IMR-90 (cell line): ENCODE data around the gene H3-3A. TPM values are rescaled to one million over a fixed set of nuclear protein-coding genes. Genes with fewer than 3 reads are reported as not detected.
A peak's percentile ranks its signal among the peaks of the same experiment; 100 is the strongest.

Experiments
- ATAC-seq: fragments of 200-7000 bp; cut with Tn5 transposase; 2 replicates; pipeline ENCODE4 v1.9.1; 2020; ENCODE audit warnings: low read depth, mild to moderate bottlenecking, moderate library complexity
- BruUV-seq: library from RNA; stranded (reverse); fragments of 400-500 nt; replicated peaks from 2 replicates; lab custom pipeline; 2021; lab: Mats Ljungman, UMichigan
- CTCF ChIA-PET: fragments of 300-600 bp; formaldehyde crosslinking; extraction: SDS; loops from one replicate; lab custom pipeline; 2021; ENCODE audit warnings: antibody characterized with exemption; lab: Yijun Ruan, JAX
- POLR2A ChIA-PET: fragments of 300-600 bp; sonication (Branson Sonifier 250); formaldehyde crosslinking; loops from one replicate; lab custom pipeline; 2022; ENCODE audit warnings: antibody characterized with exemption; ENCODE audit not compliant: unreplicated experiment; lab: Charles Lee
- DNase-seq: peaks from one replicate; pipeline ENCODE4 v3.0.0; 2013
- H2AFZ ChIP-seq: replicated peaks from 2 replicates; pipeline ENCODE3; 2013; ENCODE audit warnings: low read length, mild to moderate bottlenecking; ENCODE audit not compliant: poor library complexity
- H2AK5ac ChIP-seq: 2 replicates; pipeline ENCODE4 v1.6.1; 2013; ENCODE audit warnings: low read depth, low read length, inconsistent platforms
- H2AK9ac ChIP-seq: replicated peaks from 2 replicates; pipeline ENCODE3; 2013; ENCODE audit warnings: mild to moderate bottlenecking, low read depth, low read length, moderate library complexity; ENCODE audit not compliant: poor library complexity
- H2BK120ac ChIP-seq: 2 replicates; pipeline ENCODE4 v1.6.1; 2013; ENCODE audit warnings: low read depth, low read length, inconsistent platforms
- H2BK15ac ChIP-seq: 3 replicates; pipeline ENCODE4 v1.6.1; 2013; ENCODE audit warnings: low read depth, low read length, inconsistent platforms
- H2BK20ac ChIP-seq: 2 replicates; pipeline ENCODE4 v1.6.1; 2013; ENCODE audit warnings: low read depth, mild to moderate bottlenecking, inconsistent platforms, low read length, moderate library complexity
- H2BK5ac ChIP-seq: 2 replicates; pipeline ENCODE4 v1.6.1; 2013; ENCODE audit warnings: mild to moderate bottlenecking, low read depth, low read length, inconsistent platforms; ENCODE audit not compliant: poor library complexity, severe bottlenecking
- H3K14ac ChIP-seq: replicated peaks from 2 replicates; pipeline ENCODE4 v1.6.1; 2013; ENCODE audit warnings: low read depth, low read length, inconsistent platforms
- H3K18ac ChIP-seq: 2 replicates; pipeline ENCODE4 v1.6.1; 2013; ENCODE audit warnings: low read depth, low read length, control low read depth
- H3K23ac ChIP-seq: 2 replicates; pipeline ENCODE4 v1.6.1; 2013; ENCODE audit warnings: low read depth, low read length, inconsistent platforms
- H3K27ac ChIP-seq: 2 replicates; pipeline ENCODE4 v1.5.1; 2013; ENCODE audit warnings: mild to moderate bottlenecking, control low read depth, low read length; ENCODE audit not compliant: insufficient read depth
- H3K27me3 ChIP-seq: 2 replicates; pipeline ENCODE4 v1.6.1; 2013; ENCODE audit warnings: low read length; ENCODE audit not compliant: control insufficient read depth, insufficient read depth
- H3K36me3 ChIP-seq: 2 replicates; pipeline ENCODE4 v1.6.1; 2013; ENCODE audit warnings: low read length, mixed read lengths; ENCODE audit not compliant: control insufficient read depth, insufficient read depth
- H3K4ac ChIP-seq: 2 replicates; pipeline ENCODE4 v1.6.1; 2013; ENCODE audit warnings: low read depth, low read length, inconsistent platforms
- H3K4me1 ChIP-seq: 2 replicates; pipeline ENCODE4 v1.6.1; 2013; ENCODE audit warnings: low read length, mixed read lengths; ENCODE audit not compliant: control insufficient read depth, insufficient read depth
- H3K4me2 ChIP-seq: 2 replicates; pipeline ENCODE4 v1.6.1; 2013; ENCODE audit warnings: low read depth, mild to moderate bottlenecking, control low read depth, low read length, moderate library complexity
- H3K4me3 ChIP-seq: 2 replicates; pipeline ENCODE4 v1.5.1; 2013; ENCODE audit warnings: low read depth, mild to moderate bottlenecking, control low read depth, low read length, moderate library complexity; ENCODE audit not compliant: insufficient read depth
- H3K56ac ChIP-seq: 2 replicates; pipeline ENCODE4 v1.6.1; 2013; ENCODE audit warnings: low read length, inconsistent platforms; ENCODE audit not compliant: insufficient read depth; ENCODE audit errors: extremely low read depth
- H3K79me1 ChIP-seq, 2 experiments: 2 replicates each; pipeline ENCODE4 v1.6.1; 2013; ENCODE audit warnings: low read length in 2 of 2, inconsistent platforms in 1 of 2, low read depth in 1 of 2
- H3K9ac ChIP-seq: 2 replicates; pipeline ENCODE4 v1.6.1; 2013; ENCODE audit warnings: low read depth, low read length, control low read depth
- H3K9me1 ChIP-seq: 2 replicates; pipeline ENCODE4 v1.6.1; 2013; ENCODE audit warnings: low read length, inconsistent platforms; ENCODE audit not compliant: insufficient read depth
- H3K9me3 ChIP-seq: 2 replicates; pipeline ENCODE4 v1.6.1; 2013; ENCODE audit warnings: low read length; ENCODE audit not compliant: control insufficient read depth, insufficient read depth
- H4K20me1 ChIP-seq: 2 replicates; pipeline ENCODE4 v1.6.1; 2013; ENCODE audit warnings: low read length, inconsistent platforms; ENCODE audit not compliant: insufficient read depth
- H4K5ac ChIP-seq: 2 replicates; pipeline ENCODE4 v1.6.1; 2013; ENCODE audit warnings: mild to moderate bottlenecking, low read depth, low read length, control low read depth
- H4K8ac ChIP-seq, 2 experiments: 2 replicates each; pipeline ENCODE4 v1.6.1; 2013; ENCODE audit warnings: low read depth in 2 of 2, low read length in 2 of 2, control low read depth in 1 of 2, inconsistent platforms in 1 of 2
- H4K91ac ChIP-seq: 2 replicates; pipeline ENCODE4 v1.6.1; 2013; ENCODE audit warnings: low read depth, low read length, inconsistent platforms; ENCODE audit not compliant: insufficient read depth
- BHLHE40 ChIP-seq: fragments of 150-350 bp; IDR thresholded peaks from 2 replicates; pipeline ENCODE4 v1.6.1; 2016; ENCODE audit warnings: mild to moderate bottlenecking, low read depth, low read length
- CEBPB ChIP-seq: IDR thresholded peaks from 2 replicates; pipeline ENCODE4 v1.6.1; 2012; ENCODE audit warnings: low read depth, low read length, improper control_type of control experiment
- CHD1 ChIP-seq: IDR thresholded peaks from 2 replicates; pipeline ENCODE4 v1.6.1; 2012; ENCODE audit warnings: low read depth, low read length, improper control_type of control experiment
- CTCF ChIP-seq: conservative IDR thresholded peaks from 2 replicates; pipeline ENCODE4 v1.5.1; 2012; ENCODE audit warnings: mild to moderate bottlenecking, low read depth, low read length, improper control_type of control experiment
- ELK1 ChIP-seq: fragments of 150-350 bp; IDR thresholded peaks from 2 replicates; pipeline ENCODE4 v1.6.1; 2016; ENCODE audit warnings: low read depth, mild to moderate bottlenecking, low read length, moderate library complexity, borderline replicate concordance
- FOS ChIP-seq: fragments of 150-350 bp; IDR thresholded peaks from 2 replicates; pipeline ENCODE4 v1.6.1; 2016; ENCODE audit warnings: low read depth, low read length
- MAFK ChIP-seq: IDR thresholded peaks from 2 replicates; pipeline ENCODE4 v1.6.1; 2012; ENCODE audit warnings: low read depth, low read length, improper control_type of control experiment
- MAZ ChIP-seq: IDR thresholded peaks from 2 replicates; pipeline ENCODE4 v1.6.1; 2012; ENCODE audit warnings: low read depth, mild to moderate bottlenecking, low read length, improper control_type of control experiment, moderate library complexity, borderline replicate concordance
- NFE2L2 ChIP-seq: fragments of 150-350 bp; IDR thresholded peaks from 2 replicates; pipeline ENCODE4 v1.6.1; 2016; ENCODE audit warnings: low read depth, mild to moderate bottlenecking, low read length
- POLR2A ChIP-seq: IDR thresholded peaks from 2 replicates; pipeline ENCODE4 v1.6.1; 2012; ENCODE audit warnings: mild to moderate bottlenecking, low read depth, low read length
- RCOR1 ChIP-seq: IDR thresholded peaks from 2 replicates; pipeline ENCODE4 v1.6.1; 2012; ENCODE audit warnings: mild to moderate bottlenecking, low read length, improper control_type of control experiment; ENCODE audit not compliant: insufficient replicate concordance
- SMC3 ChIP-seq: fragments of 150-350 bp; IDR thresholded peaks from 2 replicates; pipeline ENCODE4 v1.6.1; 2016; ENCODE audit warnings: low read depth, mild to moderate bottlenecking, antibody characterized with exemption, low read length, moderate library complexity
- WGBS, 2 experiments: methylation state at CpG; one replicate each; pipeline versions ENCODE4 v1.1.5 to v1.1.7; 2013; ENCODE audit warnings: missing lambda C conversion rate in 2 of 2; ENCODE audit not compliant: insufficient read length in 1 of 2; ENCODE audit errors: extremely low coverage in 2 of 2; 5-methylcytosine and 5-hydroxymethylcytosine counted together
- dilution Hi-C: fragments of 300-500 bp; cut with HindIII; formaldehyde crosslinking; loops from one replicate; pipeline ENCODE4 v1.14.3; 2018; ENCODE audit warnings: low sequenced_read_pairs; ENCODE audit not compliant: unreplicated experiment
- in situ Hi-C: fragments of 300-500 bp; cut with MboI; formaldehyde crosslinking; loops from 3 replicates; pipeline ENCODE4 v1.14.3; 2019; ENCODE audit warnings: low sequenced_read_pairs, inconsistent platforms, mixed read lengths
- intact Hi-C: fragments of 100-400 bp; cut with micrococcal nuclease; formaldehyde crosslinking; loops from 2 replicates; pipeline ENCODE4 v1.10.0; 2022
- polyA plus RNA-seq, 3 experiments: library from polyadenylated mRNA; depleted of rRNA; stranded (reverse); fragments of >200 nt; gene quantifications; 2 replicates each; pipeline ENCODE4 v1.2.3, GENCODE V29; 2012; ENCODE audit warnings: low replicate concordance in 1 of 3
- total RNA-seq: library from RNA; depleted of rRNA; stranded (reverse); fragments of >200 nt; gene quantifications from 2 replicates; pipeline ENCODE4 v1.2.3, GENCODE V29; 2012
- TF ChIP-seq, protein P1 (sequence below): fragments of 150-350 bp; IDR thresholded peaks from 2 replicates; pipeline ENCODE4 v1.6.1; 2017; ENCODE audit warnings: mild to moderate bottlenecking, antibody characterized with exemption, low read length, low read depth

H3-3A gene
- total and polyA plus RNA-seq, 2 of the 4 experiments (the other 2 are of a cell fraction) = 188 to 256 TPM

DNA sequence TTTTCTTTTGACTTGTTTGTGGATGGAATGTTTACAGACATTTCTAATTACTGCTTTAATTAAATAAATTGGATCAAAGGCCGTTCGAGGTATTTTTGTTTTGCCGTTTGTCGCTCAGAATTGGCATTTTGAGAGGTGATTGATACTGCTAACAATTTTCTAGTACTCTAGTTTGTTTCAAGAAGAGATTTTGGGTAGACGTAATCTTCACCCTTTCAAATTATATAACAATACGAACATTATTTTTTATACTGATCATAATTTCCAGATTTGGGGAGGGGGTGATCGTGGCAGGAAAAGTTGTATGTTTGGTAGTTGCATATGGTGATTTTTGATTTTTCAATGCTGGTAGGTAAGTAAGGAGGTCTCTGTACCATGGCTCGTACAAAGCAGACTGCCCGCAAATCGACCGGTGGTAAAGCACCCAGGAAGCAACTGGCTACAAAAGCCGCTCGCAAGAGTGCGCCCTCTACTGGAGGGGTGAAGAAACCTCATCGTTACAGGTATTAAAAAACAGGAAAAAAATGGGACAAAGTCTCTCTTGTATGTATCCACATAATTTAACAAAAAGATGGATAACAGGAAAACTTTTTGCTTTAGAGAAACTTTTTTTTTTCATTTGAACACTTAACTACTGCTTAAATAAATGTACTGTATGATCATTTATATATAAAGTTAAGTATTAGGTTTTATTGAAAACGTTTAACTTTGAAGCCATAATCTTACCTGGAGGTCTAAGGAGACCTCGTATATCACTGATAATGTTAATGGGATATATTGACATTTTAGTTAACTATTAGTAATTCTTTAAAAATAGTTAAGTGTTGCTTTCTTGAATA lies 1.7 kb downstream of the H3-3A start:
- peak overlapping the region; percentile 97; the same call in 1 of the 2 replicates for H3K27ac ChIP-seq
- ATAC-seq (no peak), DNase-seq (no peak)
- no CpG with 5 or more reads among the region's 17 CpGs for WGBS, 2 experiments
- no peak overlapping the region; a peak in 1 of 4 replicates for H4K8ac ChIP-seq
- BruUV-seq = no TSS peak
- TF ChIP-seq POLR2A = no peak
- TF ChIP-seq NFE2L2 = no peak
- TF ChIP-seq, protein P1, sequence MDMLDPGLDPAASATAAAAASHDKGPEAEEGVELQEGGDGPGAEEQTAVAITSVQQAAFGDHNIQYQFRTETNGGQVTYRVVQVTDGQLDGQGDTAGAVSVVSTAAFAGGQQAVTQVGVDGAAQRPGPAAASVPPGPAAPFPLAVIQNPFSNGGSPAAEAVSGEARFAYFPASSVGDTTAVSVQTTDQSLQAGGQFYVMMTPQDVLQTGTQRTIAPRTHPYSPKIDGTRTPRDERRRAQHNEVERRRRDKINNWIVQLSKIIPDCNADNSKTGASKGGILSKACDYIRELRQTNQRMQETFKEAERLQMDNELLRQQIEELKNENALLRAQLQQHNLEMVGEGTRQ = no peak
- no peak for TF ChIP-seq CEBPB
- TF ChIP-seq MAFK = no peak
- peak; percentile 38 for TF ChIP-seq RCOR1
- TF ChIP-seq FOS = no peak
- TF ChIP-seq CTCF = peak; percentile 55
- no peak for TF ChIP-seq ELK1
- TF ChIP-seq BHLHE40 = no peak
- no peak for TF ChIP-seq CHD1
- TF ChIP-seq SMC3 = no peak
- TF ChIP-seq MAZ = no peak
- H2BK15ac ChIP-seq = no peak overlapping the region
- peak overlapping the region; percentile 23; the same call in 1 of the 2 replicates for H3K14ac ChIP-seq
- no peak overlapping the region for H2BK120ac ChIP-seq
- ChIA-PET POLR2A (no interaction called here), CTCF (interaction anchor here (0.6 to 1.7 kb wide), 22 partner anchors 9 to 162 kb away, joined by 3 to 13 read pairs (median 4); partner anchors contain the start of gene SDE2)
- H3K9me3 ChIP-seq = no peaks in the 10 kb centered on the region
- no peak overlapping the region for H3K4ac ChIP-seq
- H3K56ac ChIP-seq = peak overlapping the region; percentile 90; the same call in 1 of the 2 replicates
- peak overlapping the region; percentile 95 for H3K9ac ChIP-seq
- H2AFZ ChIP-seq = no peak overlapping the region
- H4K20me1 ChIP-seq = peaks cover 59% of the 10 kb centered on the region
- peak overlapping the region; percentile 70 for H3K4me2 ChIP-seq
- H3K4me1 ChIP-seq = peaks cover 2% of the 10 kb centered on the region
- H3K36me3 ChIP-seq = peaks cover 14% of the 10 kb centered on the region
- H2BK20ac ChIP-seq = no peak overlapping the region
- no peak overlapping the region for H4K5ac ChIP-seq
- peak overlapping the region; percentile 78 for H2BK5ac ChIP-seq
- in situ Hi-C loops (no loop called here), dilution Hi-C loops (no loop called here), intact Hi-C loops (loop anchor here (1.0 to 5.0 kb wide), 4 partner anchors 45 to 133 kb away; partner anchors contain the start of gene SDE2)
- no peak overlapping the region for H3K18ac ChIP-seq
- no peaks in the 10 kb centered on the region for H3K27me3 ChIP-seq
- H2AK9ac ChIP-seq = no peak overlapping the region
- H3K4me3 ChIP-seq = peak overlapping the region; percentile 95
- H4K91ac ChIP-seq = no peak overlapping the region
- peak overlapping the region; percentile 68; the same call in 1 of the 2 replicates for H3K23ac ChIP-seq
- H3K9me1 ChIP-seq = 0 out of 2 replicates have a peak, but pooled peaks cover 4% of the 10 kb centered on the region
- H3K79me1 ChIP-seq = peaks cover 8 to 34% of the 10 kb centered on the region in 2 experiments
- no peak overlapping the region for H2AK5ac ChIP-seq
